GM18517 (cell line): ENCODE measurements around the gene FREM2.

ENCODE experiments used
- ATAC-seq: cut with Tn5 transposase; IDR thresholded peaks from one replicate; pipeline ENCODE4 v1.9.1; 2021; ENCODE audit warnings: mild to moderate bottlenecking, moderate library complexity; ENCODE audit not compliant: unreplicated experiment

Gene FREM2

DNA sequence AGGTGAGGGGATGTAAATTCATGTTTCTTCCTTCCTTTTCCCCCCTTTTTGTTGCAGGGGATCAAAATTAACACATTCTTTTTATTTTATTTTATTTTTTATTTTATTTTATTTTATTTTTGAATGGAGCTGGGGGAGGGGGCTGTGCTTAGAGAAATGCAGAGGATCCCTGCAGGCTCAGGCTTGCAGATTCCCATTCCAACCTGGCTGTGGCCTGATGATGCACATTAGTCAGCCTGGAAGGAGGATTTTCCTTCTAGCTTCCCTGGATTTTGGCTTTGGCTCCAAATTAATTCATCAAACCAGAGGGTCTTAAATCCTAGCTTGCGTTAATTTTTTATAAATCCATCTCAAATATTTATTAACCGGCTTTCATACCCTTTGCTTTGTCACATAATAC, 67.0 kb downstream of the FREM2 start:
- ATAC-seq = no peak

DNA sequence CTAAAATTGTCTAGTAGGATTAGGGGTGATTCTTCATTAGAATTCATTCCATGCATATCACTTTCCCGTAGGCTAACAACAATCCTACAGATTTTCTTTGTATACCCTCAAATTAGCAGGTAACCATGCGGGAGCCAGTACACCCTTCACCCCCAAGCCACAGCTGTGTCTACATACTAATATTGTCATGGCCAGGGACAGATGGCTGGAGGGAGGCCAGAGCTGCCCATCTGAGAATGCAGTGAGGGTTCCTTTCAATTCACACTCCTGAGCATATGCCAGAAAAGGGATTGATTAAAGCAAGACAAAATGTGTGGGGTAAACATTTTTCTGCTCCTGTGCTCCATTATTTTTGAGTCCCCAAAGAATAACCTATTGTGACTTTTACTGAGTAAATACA, 68.9 kb downstream of the FREM2 start:
- no peak for ATAC-seq

DNA sequence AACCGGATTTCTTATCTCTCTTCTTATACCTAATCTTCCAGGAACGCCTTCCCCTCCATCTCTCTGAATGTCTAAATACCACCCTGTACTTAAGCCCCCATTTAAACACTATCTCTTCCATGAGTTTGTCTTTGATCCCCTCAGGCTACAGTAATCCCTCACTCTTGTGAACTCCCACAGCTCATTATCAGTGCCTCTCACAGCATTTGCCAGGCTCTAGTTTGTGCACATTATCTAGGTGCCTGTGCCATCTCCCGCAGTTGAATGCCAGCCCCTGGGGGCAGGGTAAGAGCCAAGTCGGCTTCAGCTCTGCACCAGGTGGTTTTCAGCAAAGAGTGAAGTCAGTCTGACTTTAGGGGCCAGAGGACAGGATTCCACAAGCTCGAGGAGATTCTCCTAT, 71.4 kb downstream of the FREM2 start:
- ATAC-seq = no peak

DNA sequence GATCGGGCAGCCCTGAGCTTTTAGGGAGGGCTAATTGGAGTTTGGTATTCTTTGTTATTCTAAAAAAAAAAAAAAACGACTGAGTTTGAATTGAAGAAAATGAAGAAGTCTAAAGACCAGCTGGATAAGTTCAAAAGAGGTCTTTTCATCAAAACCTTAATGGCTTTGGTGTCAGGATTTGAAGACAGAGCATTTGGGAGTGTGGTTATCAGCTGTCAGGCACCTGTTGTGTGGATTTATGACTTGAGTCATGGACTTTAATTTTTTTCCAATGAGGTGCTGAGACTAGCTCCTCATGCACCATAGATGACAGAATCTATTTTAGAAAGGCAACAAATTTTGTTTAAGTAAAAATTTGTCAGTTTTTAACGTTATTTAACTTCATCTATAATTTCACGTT, 72.5 kb downstream of the FREM2 start:
- ATAC-seq = no peak

DNA sequence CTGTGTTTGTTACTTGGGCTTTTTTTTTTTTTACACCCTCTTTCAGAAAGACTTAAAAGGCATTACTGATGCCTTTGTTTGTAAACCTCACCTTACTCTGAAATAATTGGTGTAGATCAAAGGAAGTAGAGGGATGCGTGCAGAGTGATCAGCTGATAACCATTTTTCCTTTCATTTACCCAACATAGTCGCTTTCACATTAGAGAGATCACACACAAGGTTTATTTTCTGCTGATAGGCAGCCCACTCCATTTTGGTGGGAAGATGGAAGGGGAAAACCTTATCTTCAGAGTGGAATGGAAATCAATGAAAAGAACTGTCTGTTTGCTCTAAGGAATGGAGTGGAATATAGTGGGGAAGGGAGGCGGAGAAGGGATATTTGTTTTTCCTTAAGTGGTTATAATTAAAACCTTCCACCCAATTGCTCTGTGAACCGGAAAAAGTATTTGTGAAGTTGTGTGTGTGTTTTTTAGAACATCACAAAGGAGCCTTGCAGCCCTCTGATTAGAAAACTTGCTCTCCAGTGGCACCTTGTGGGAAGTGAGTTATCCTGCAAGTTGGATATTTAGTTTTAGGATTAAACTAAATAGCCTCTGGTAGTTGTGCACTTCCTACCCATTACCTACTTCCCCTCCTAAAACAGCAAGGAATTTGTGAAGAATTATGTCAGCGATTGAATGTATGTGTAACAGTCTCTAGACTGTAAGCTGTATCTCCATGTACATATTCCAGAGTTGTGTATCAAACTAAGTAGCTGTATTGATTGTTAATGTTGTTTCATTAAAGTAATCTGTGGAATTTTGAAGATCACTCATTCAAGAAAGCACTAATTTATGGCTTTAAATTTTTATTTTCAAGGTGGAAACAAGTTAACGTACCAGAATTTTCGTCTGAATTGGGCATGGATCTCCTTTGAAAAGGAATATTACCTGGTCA, 76.8 kb downstream of the FREM2 start:
- ATAC-seq = no peak

DNA sequence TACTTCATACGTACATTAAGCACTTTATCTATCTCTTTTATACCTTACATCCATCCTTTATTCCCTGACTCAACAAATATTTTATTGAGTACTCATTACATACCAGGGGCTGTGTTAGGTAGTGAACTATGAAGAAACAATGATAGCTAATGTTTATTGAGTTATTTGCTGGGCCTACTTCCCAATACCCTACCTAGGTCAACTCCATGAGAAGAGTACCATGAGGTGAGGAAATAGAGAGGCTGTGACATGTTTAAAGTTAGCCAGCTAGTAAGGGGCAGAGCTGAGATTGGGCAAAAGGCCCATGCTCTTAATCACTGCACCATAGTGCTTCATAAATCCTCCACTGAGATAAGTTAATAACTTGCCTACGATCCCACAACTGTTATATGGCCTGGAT, 79.9 kb downstream of the FREM2 start:
- ATAC-seq = no peak

DNA sequence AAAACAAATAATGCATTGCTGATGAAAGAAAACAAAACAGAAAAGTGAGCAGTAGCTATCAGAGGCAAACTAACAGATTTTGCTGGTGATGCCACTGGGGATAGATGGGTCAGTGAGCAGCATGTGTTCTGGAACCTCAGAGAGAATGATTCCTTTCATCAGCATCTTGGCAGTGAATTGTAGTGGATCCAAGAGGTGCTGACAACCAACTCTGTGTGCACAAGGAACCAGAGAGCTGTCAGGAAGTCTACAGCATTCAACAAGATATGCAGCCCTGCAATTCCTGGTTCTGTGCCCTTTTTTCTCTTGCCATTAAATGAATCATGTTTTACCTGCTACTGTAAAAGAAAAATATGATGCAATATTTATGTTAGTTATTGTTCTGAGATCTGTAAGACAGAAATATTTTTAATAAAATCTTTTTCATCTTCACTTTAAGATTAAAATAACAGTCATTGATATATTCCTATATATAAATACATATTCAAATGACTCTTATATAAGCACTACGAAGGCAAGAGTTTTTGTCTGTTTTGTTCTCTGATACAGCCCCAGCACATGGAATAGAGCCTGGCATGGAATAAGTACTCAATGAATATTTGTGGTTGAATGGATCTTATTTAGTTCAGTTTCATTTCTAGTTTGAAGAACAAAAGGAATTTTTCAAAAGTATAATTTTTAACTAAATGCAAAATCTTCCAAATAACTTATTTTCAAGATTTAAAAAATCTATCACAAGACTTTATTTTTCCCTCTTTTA, 80.8 kb downstream of the FREM2 start:
- ATAC-seq = no peak

DNA sequence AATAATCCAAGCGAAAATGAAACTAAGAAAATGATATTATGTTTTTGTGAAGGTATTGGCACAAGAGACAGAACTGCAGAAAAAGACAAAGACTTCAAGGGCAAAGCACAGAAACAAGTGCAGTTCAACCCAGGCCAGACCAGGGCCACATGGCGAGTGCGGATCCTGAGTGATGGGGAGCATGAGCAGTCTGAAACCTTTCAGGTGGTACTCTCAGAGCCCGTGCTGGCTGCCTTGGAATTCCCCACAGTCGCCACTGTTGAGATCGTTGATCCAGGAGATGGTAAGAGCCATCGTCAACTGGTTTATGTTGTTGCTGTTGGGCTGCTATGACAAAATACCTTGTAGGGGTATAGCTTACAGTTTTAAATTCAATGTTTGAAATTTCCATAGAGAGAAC, 82.6 kb downstream of the FREM2 start:
- no peak for ATAC-seq

DNA sequence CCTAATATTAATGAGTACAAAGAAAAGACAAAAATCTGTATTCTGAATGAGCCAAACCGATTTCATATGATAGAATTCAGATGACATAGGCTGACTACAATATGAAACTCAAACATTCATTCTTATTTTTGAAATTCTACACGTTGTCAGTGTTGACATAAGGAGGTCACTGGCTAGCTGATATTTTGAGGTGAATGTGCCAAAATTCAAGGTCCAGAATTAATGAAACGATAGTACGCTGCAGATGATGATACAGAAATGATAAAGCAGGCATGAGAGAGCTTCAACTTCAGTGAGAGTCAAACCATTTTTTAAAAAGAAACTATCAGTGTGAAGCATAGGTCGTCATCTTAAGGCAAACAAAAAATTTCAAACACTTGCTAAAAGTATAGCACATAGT, 88.2 kb downstream of the FREM2 start:
- no peak for ATAC-seq

DNA sequence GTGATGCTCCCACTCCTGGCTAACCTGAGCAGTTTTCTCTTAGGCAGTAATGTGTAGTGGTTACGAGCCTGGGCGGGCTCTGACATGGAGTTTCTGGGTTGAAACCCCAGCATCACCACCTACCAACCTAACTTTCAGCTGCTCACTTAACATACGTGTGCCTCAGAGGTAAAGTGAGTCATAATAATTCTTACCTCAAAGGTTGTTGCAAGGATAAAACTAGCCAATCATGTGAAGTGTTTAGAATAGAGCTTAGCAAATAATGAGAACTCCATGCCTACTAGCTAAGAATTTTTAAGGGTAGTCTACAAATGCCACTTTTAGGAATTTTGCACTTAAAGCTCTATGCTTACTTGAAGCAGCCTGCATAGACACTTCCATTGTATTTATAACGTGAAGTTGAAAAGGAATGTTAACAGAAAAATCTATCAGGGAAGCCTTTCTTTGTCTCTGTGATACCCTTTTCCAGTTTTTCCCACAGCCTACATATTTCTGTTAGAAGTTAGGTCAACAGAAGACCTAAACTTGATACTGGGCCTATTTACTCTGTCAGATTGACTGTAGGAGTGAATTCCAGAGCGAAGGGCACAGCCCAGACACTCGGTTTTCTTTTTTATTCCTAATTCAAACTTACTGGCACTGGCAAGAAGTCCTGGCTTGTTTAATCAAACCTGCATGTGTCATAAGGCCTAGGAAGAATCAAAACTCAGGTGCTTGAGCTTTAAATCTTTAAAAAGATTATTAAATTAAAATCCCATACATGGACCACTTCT, 90.7 kb downstream of the FREM2 start:
- no peak for ATAC-seq

DNA sequence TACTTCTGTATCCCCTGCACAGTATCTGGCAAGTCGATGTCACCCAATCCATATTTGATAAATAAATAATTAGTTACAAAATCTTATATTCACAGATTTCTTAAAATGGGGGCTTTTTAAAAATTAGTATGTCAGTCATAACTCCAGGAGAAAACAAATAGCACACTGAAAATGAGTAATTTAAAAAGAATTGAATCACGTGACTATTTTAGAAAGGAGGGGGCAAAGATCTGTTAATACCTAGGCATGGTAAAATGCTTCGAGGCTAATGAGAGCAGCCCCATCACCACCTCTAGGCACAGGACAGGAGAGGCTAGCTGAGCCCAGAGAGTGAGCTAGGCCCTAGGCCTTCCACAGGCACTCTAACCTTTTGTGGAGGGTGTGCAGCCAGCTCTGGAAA, 94.7 kb downstream of the FREM2 start:
- ATAC-seq = no peak

DNA sequence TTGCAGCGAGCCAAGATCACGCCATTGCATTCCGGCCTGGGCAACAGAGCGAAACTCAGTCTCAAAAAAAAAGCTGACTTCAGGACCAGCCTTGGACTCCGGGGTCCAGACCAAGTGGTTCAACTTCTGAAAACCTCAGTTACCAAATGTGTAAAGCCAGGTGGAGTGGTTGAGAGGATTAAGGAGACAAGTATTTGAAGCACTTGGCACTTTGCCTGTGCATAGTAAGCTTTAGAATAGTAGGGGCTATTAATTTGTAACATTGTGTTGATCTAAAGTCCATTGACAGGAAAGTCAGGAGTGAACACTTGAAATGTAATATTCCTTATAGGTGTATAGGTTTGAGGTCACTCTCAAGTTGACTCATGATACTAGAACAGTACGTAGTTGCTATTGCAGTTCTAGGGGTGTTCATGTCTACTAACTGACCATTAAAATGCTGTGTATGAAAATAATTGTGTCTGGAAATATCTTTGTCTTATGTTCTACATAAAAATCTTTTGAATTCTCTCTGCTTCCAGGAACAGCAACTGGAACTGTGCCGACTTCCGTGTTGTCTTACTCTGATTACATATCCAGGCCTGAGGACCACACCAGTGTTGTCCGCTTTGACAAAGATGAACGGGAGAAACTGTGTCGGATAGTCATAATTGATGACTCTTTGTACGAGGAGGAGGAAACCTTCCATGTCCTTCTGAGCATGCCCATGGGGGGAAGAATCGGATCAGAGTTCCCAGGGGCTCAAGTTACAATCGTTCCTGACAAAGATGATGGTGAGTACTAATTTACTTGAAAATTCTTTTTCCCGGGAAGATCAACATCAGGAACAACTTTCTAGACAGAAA, 97.4 kb downstream of the FREM2 start:
- no peak for ATAC-seq

DNA sequence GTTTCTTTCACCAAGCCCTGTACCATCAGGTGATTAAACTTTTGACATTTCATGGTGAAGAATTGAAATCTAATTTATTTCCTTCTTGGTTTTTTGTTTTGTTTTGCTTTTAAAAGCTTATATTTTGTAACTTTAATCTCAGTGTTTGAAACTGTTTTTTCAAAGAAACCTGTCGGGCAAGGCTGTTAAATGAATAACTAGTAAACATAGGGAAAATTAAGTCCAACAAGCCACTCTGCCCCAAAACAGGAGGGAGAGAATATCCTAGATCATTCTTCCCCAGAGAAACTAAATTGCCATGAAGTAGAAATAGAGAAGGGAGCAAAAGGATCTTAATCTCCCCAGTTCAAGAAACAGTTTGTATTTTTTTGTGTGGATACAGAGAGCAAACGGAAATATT, 98.2 kb downstream of the FREM2 start:
- ATAC-seq = no peak

DNA sequence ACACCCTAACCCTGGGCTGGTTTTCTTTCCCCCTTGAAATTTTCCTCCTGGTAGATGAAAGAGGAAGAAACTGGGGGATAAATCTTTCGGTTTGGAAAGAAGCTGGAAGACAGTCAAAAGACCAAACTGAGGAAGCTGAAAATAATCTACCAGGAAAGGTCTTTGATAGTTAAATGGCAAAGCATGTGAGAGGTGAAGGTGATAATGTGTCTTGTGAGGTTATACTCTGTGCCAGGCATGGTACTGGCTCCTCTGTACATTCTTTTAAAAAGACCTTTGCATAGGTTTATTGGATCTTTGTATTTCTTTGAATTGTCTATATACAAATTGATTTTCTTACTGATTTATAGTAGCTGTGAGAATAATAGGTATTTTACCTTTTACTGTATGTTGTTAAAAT, 98.6 kb downstream of the FREM2 start:
- no peak for ATAC-seq

DNA sequence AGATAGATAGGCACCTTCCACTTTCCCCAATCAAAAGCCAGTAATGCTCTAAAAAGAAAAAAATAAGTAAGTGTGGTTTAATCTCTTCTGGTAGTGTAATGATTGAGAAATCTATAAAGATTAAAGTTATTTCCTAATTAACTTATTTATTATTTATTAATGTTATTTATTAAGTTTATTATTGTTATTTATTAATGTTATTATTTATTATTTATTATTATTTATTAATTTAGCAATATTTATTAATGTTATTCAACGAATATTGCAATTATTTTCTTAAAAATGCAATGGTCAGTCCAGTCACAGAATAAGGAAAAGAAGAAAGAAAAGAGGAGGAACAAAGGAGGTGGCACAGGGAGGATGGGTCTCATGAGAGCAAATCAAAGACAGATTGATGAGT, 100.7 kb downstream of the FREM2 start:
- ATAC-seq = no peak

DNA sequence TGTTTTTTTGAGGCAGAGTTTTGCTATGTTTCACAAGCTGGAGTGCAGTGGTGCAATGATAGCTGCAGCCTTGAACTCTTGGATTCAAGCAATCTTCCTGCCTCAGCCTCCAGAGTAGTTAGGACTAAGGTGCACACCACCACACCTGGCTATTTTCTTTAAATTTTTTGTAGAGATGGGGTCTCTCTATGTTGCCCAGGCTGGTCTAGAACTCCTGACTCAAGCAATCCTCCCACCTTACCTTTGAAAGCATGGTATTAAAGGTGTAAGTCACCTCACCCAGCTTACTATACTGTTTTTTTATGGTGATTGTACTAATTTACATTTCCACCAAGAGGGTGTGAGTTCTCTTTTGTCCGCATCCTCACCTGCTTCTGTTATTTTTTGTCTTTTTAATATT, 110.0 kb downstream of the FREM2 start:
- ATAC-seq = no peak

DNA sequence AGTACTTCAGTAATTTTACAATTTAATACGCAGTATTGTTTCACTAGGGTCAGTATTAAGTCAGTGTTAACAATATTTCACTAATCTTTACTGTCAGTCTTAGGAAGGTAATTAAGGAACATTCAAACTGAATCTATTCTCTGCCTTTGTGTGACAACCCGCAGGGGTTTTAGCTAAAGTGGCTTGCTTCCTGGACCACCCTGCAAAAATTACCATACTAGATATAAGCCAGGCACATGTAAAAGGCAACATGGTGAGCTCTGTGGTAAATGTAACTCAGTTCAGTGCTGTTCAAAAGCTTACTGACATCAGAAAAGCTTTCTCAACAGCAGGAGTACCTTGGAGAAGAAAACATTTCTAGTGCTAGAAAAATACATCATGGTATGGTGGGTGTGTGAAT, 116.7 kb downstream of the FREM2 start:
- no peak for ATAC-seq

DNA sequence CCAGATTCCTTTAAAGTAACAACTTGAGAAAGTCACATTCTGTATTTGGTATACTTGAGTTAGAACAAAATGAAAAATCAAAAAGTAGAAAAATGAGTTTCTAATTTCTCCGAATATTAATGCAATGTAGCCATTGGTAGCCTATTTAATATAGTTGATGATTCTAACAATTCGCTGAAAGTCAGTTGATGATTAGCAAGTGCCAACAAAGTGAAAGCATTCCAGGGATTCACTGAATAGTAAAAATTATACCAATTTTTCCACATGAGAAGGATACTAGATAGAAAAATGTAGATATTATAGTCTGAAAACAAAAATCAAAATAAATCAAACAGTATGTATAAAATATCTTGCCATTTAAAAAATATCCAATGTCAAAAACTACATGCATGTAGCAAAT, 117.2 kb downstream of the FREM2 start:
- ATAC-seq = no peak

DNA sequence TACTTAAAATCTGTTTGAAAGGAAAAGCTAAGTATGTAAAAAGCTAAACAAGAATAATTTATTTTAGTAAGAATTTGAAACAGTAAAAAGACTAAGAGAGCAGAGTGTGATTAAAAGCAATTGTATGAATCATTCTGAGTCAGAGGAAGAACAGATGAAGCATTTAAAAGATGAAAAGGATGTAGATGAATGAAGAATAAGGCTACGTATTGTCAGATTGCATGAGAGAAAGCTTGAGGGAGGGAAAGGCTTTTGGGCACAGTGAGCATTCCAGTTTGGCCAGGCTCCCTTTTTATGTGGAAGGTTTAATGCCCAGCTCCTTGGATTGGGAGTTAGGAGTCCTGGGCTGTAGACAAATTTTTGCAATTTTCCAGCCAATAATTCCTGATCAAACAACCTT, 117.7 kb downstream of the FREM2 start:
- ATAC-seq = no peak

DNA sequence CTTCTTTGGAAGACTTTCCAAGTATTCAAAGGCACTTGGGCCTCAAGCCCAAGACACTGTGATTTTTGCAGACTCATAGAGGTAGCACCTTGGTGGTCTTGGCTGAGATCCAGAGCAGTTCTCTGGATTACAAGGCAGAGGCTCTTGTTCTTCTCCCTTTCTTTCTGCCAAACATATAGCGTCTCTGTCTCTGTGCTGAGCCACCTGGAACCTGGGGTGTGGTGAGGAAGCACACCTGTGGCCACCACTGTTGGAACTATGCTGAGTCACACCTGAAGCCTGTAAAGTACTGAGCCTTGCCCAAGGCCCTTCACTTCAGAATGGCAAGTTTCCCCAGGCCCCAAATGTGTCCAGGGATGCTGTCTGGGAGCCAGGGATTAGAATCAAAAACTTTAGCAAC, 127.5 kb downstream of the FREM2 start:
- no peak for ATAC-seq

DNA sequence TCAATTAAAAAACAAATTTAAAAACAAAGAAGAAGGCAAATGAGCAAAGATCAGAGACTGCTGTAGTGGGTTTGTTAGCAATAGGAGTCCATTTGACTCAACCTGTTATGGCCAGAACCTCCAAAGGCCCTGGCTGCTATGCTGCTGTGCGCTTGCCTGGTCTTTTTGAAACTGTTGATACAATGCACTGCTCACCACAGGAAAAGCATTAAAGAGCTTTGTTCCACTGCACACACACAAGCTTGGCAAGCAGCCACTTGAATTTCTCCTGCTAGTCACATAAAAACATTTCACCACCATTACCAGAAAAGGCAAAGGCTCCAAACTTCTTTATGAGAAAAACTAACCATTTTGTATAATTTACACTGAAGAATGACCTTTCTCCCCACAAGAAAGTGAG, 132.2 kb downstream of the FREM2 start:
- ATAC-seq = no peak
